Common myeloid progenitor, CD34-positive (primary cell): Measurements from ENCODE around the gene EPB41L4A.
"Not testable (repeated sequence)": the region's sequence is repeated elsewhere in the genome, so short reads cannot be mapped to it uniquely, and the experiment has no call there.

Experiments
- CTCF ChIA-PET: fragments of 350-600 bp; sonication (Branson Sonifier 250); formaldehyde crosslinking; loops from one replicate; lab custom pipeline; 2021; ENCODE audit warnings: antibody characterized with exemption; lab: Charles Lee
- POLR2A ChIA-PET: fragments of 350-600 bp; sonication (Branson Sonifier 250); formaldehyde crosslinking; loops from one replicate; lab custom pipeline; 2021; ENCODE audit warnings: antibody characterized with exemption; lab: Charles Lee
- DNase-seq, 3 donors: peaks; one replicate each; pipeline versions ENCODE4 v3.0.0 to v3.0.0-alpha.2; 2013
- H3K27ac ChIP-seq, 2 experiments: 1 replicate in 1 of 2; 2 replicates in 1 of 2; pipeline ENCODE4 v1.7.0; 2013; ENCODE audit warnings: inconsistent platforms in 2 of 2, low read length in 2 of 2, mild to moderate bottlenecking in 2 of 2, low read depth in 1 of 2, moderate library complexity in 1 of 2; ENCODE audit not compliant: severe bottlenecking in 2 of 2, insufficient read depth in 1 of 2, poor library complexity in 1 of 2
- H3K27me3 ChIP-seq, 5 experiments: replicated peaks in 2 of 5; 1 replicate in 3 of 5; 2 replicates in 2 of 5; pipeline versions ENCODE4 v1.6.1 to v1.7.0; 2013; ENCODE audit warnings: low read length in 4 of 5, mild to moderate bottlenecking in 2 of 5, moderate library complexity in 2 of 5, inconsistent platforms in 1 of 5; ENCODE audit not compliant: insufficient read depth in 5 of 5, control insufficient read depth in 4 of 5
- H3K36me3 ChIP-seq, 4 experiments: 1 replicate in 2 of 4; 2 replicates in 2 of 4; pipeline versions ENCODE4 v1.6.1 to v1.7.0; 2013; ENCODE audit warnings: low read length in 3 of 4, control low read depth in 1 of 4, mild to moderate bottlenecking in 1 of 4; ENCODE audit not compliant: control insufficient read depth in 4 of 4, insufficient read depth in 4 of 4
- H3K4me1 ChIP-seq, 4 experiments: 1 replicate in 3 of 4; 2 replicates in 1 of 4; pipeline versions ENCODE4 v1.6.1 to v1.7.1; 2013; ENCODE audit warnings: low read length in 3 of 4, mild to moderate bottlenecking in 3 of 4, control low read depth in 1 of 4, inconsistent platforms in 1 of 4, moderate library complexity in 1 of 4; ENCODE audit not compliant: control insufficient read depth in 4 of 4, insufficient read depth in 4 of 4; ENCODE audit errors: control extremely low read depth in 1 of 4
- H3K4me3 ChIP-seq, 7 experiments: 1 replicate in 4 of 7; 2 replicates in 3 of 7; pipeline versions ENCODE4 v1.5.1 to v1.7.0; 2013; ENCODE audit warnings: mild to moderate bottlenecking in 7 of 7, low read length in 6 of 7, moderate library complexity in 6 of 7, inconsistent platforms in 2 of 7, low read depth in 2 of 7, control low read depth in 1 of 7; ENCODE audit not compliant: insufficient read depth in 4 of 7, control insufficient read depth in 1 of 7; ENCODE audit errors: extremely low read depth in 1 of 7
- H3K9me3 ChIP-seq, 5 experiments: 1 replicate in 4 of 5; 2 replicates in 1 of 5; pipeline versions ENCODE4 v1.6.1 to v1.7.1; 2013; ENCODE audit warnings: low read length in 4 of 5, mild to moderate bottlenecking in 2 of 5, inconsistent platforms in 1 of 5, low read depth in 1 of 5, moderate library complexity in 1 of 5; ENCODE audit not compliant: control insufficient read depth in 4 of 5, insufficient read depth in 2 of 5; ENCODE audit errors: control extremely low read depth in 1 of 5
- WGBS: methylation state at CpG from one replicate; pipeline ENCODE4 v1.1.5; 2013; ENCODE audit not compliant: insufficient coverage; 5-methylcytosine and 5-hydroxymethylcytosine counted together

EPB41L4A gene

DNA sequence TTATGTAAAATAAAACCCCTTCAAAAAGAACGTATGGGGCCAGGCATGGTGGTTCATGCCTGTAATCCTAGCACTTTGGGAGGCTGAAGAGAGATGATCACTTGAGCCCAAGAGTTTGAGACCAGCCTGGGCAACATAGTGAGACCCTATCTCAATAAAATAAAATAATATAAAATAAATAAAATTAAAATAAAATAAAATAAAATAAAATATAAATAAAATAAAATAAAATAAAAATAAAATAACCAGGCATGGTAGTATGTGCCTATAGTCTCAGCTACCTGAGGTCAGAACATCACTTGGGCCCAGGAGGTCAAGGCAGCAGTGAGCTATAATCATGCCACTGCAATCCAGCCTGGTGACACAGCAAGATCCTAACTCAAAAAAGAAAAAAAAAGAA lies 185.1 kb downstream of the EPB41L4A start:
- DNase-seq = no peak
- ChIA-PET CTCF (interaction anchor here (1.0 kb wide), 1 partner anchor 12 kb away, joined by 3 read pairs; no protein-coding TSS in a partner anchor), POLR2A (no interaction called here)
- Histone ChIP-seq H3K4me1 (no peaks in the 10 kb centered on the region), H3K4me3 (no peak overlapping the region), H3K36me3 (no peaks in the 10 kb centered on the region), H3K9me3 (no peaks in the 10 kb centered on the region), H3K27ac (no peak overlapping the region), H3K27me3 (peaks cover 0 to 4% (median 3%) of the 10 kb centered on the region in 5 experiments)
- WGBS = no CpG with 5 or more reads among the region's 1 CpG

DNA sequence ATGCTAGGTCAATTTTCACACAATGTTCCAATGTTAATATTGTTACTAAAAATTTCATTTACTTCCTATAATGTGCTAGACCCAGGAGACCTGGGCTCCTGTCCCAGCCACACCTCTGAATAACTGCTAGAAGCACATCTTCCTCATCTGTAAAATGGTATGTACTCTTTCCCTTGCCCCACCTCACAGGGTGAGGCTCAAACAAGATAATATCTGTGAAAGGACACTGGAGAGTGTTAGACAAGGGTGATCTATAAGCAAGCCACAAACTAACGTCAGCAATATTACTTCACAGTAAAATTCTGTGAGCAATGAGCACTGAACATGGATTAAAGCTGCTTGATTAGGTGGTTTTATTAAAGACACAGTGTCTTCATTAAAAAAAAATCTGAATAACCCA lies 186.4 kb downstream of the EPB41L4A start:
- peaks cover 0 to 4% (median 3%) of the 10 kb centered on the region in 5 experiments for H3K27me3 ChIP-seq
- H3K9me3 ChIP-seq = no peaks in the 10 kb centered on the region
- no peak for DNase-seq
- CTCF ChIA-PET = no interaction called here
- POLR2A ChIA-PET = no interaction called here
- H3K4me1 ChIP-seq = no peaks in the 10 kb centered on the region
- WGBS = no CpG with 5 or more reads among the region's 1 CpG
- no peak overlapping the region for H3K27ac ChIP-seq
- no peaks in the 10 kb centered on the region for H3K36me3 ChIP-seq
- no peak overlapping the region for H3K4me3 ChIP-seq

DNA sequence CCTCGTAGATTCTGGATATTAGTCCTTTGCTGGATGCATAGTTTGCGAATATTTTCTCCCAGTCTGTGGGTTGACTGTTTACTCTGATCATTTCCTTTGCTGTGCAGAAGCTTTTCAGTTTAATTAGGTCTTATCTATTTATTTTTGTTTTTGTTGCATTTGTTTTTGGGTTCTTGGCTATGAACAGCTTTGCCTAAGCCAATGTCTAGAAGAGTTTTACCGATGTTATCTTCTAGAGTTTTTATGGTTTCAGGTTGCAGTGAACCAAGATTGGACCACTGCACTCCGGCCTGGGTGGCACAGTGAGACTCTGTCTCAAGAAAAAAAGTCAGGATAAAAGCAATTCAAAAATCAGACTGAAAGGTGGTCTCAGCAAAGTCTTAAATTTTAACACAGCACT lies 188.5 kb downstream of the EPB41L4A start:
- DNase-seq = no peak
- ChIA-PET POLR2A (no interaction called here), CTCF (no interaction called here)
- no peaks in the 10 kb centered on the region for H3K36me3 ChIP-seq
- H3K27ac ChIP-seq = no peak overlapping the region
- no peaks in the 10 kb centered on the region for H3K4me1 ChIP-seq
- no peak overlapping the region for H3K4me3 ChIP-seq
- H3K9me3 ChIP-seq = no peaks in the 10 kb centered on the region
- WGBS = 77% methylated on average over 3 of the region's 4 CpGs
- H3K27me3 ChIP-seq = no peaks in the 10 kb centered on the region

GRCh38 chr5:112228667-112229066 lies 190.4 kb downstream of the EPB41L4A start:
- no peak overlapping the region for H3K27ac ChIP-seq
- 0% methylated on average over 2 of the region's 2 CpGs for WGBS
- DNase-seq = peak in 2 of 3 donors; percentile 3 to 12
- no peaks in the 10 kb centered on the region for H3K27me3 ChIP-seq
- H3K36me3 ChIP-seq = no peaks in the 10 kb centered on the region
- H3K4me1 ChIP-seq = no peaks in the 10 kb centered on the region
- no peak overlapping the region for H3K4me3 ChIP-seq
- no peaks in the 10 kb centered on the region for H3K9me3 ChIP-seq
- CTCF ChIA-PET = no interaction called here
- POLR2A ChIA-PET = no interaction called here

GRCh38 chr5:112227911-112228631 lies 191.0 kb downstream of the EPB41L4A start:
- H3K4me1 ChIP-seq = no peaks in the 10 kb centered on the region
- H3K4me3 ChIP-seq = no peak overlapping the region
- DNase-seq = no peak
- WGBS = 92% methylated on average over 4 of the region's 4 CpGs
- POLR2A ChIA-PET = no interaction called here
- H3K27ac ChIP-seq = no peak overlapping the region
- H3K9me3 ChIP-seq = no peaks in the 10 kb centered on the region
- CTCF ChIA-PET = interaction anchor here (1.1 kb wide), 1 partner anchor 12 kb away, joined by 3 read pairs; no protein-coding TSS in a partner anchor
- H3K27me3 ChIP-seq = no peaks in the 10 kb centered on the region
- H3K36me3 ChIP-seq = no peaks in the 10 kb centered on the region

- H3K9me3 ChIP-seq = no peaks in the 10 kb centered on the region
- CTCF ChIA-PET = interaction anchor here (1.2 kb wide), 1 partner anchor 21 kb away, joined by 3 read pairs; no protein-coding TSS in a partner anchor
- WGBS = 100% methylated on average over 3 of the region's 3 CpGs
These were observed 192.9 kb downstream of the EPB41L4A start for GRCh38 chr5:112226215-112226614.

DNA sequence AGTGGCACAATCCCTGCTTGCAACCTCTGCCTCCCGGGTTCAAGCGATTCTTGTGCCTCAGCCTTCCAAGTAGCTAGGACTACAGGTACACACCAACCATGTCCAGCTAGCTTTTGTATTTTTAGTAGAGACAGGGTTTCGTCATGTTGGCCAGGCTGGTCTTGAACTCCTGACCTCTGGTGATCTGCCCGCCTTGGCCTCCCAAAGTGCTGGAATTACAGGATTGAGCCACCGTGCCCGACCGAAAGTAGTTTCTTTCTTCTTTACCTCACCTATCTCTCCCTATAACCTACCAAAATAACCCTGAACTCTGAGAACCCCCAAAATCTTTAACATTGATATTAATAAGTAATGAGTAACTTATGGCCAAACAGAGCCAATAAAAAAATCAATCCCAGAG lies 196.1 kb downstream of the EPB41L4A start:
- 88% methylated on average over 1 of the region's 7 CpGs for WGBS
- H3K4me3 ChIP-seq, DNase-seq, H3K36me3 ChIP-seq, POLR2A ChIA-PET, H3K4me1 ChIP-seq, H3K27ac ChIP-seq, H3K9me3 ChIP-seq, CTCF ChIA-PET: not testable (repeated sequence)
- peaks cover 0 to 10% (median 0%) of the 10 kb centered on the region in 5 experiments for H3K27me3 ChIP-seq

More at GRCh38 chr5:112226215-112226614, 192.9 kb downstream of the EPB41L4A start:
- no peaks in the 10 kb centered on the region for H3K36me3 ChIP-seq
- POLR2A ChIA-PET = no interaction called here
- H3K27ac ChIP-seq = no peak overlapping the region
- DNase-seq = no peak
- no peak overlapping the region for H3K4me3 ChIP-seq
- no peaks in the 10 kb centered on the region for H3K4me1 ChIP-seq
- H3K27me3 ChIP-seq = peaks cover 0 to 2% (median 0%) of the 10 kb centered on the region in 5 experiments
